NCI-H1930 (cell line): ENCODE results near the gene DDX10.
"Not testable (repeated sequence)": the region's sequence is repeated elsewhere in the genome, so short reads cannot be mapped to it uniquely, and the experiment has no call there.

Experiments
- DNase-seq, 2 experiments: peaks; one replicate each; lab custom pipeline; 2025; lab: John Stamatoyannopoulos, UW

Gene DDX10

GRCh38 chr11:108715239-108715638 lies 50.4 kb downstream of the DDX10 start:
- DNase-seq: no peak

GRCh38 chr11:108718466-108718865 lies 53.6 kb downstream of the DDX10 start:
- DNase-seq: no peak

- DNase-seq: no peak
These were observed 60.3 kb downstream of the DDX10 start for GRCh38 chr11:108724974-108725689.

GRCh38 chr11:108726077-108726800 lies 61.4 kb downstream of the DDX10 start:
- DNase-seq: no peak

GRCh38 chr11:108727665-108728064 lies 62.8 kb downstream of the DDX10 start:
- DNase-seq: no peak

GRCh38 chr11:108729227-108729871 lies 64.5 kb downstream of the DDX10 start:
- DNase-seq: no peak

GRCh38 chr11:108732395-108732794 lies 67.5 kb downstream of the DDX10 start:
- DNase-seq: peak; percentile 83 to 87

- DNase-seq: no peak
These were observed 68.7 kb downstream of the DDX10 start for GRCh38 chr11:108733479-108734116.

- DNase-seq: no peak
These were observed 69.4 kb downstream of the DDX10 start for GRCh38 chr11:108734283-108734682.

GRCh38 chr11:108734956-108735559 lies 70.2 kb downstream of the DDX10 start:
- DNase-seq: no peak

- DNase-seq: not testable (repeated sequence)
These were observed 75.3 kb downstream of the DDX10 start for GRCh38 chr11:108740132-108740531.

GRCh38 chr11:108743851-108744250 lies 79.0 kb downstream of the DDX10 start:
- DNase-seq: no peak

- DNase-seq: no peak
These were observed 84.1 kb downstream of the DDX10 start for GRCh38 chr11:108748968-108749367.

- no peak for DNase-seq
These were observed 86.6 kb downstream of the DDX10 start for GRCh38 chr11:108751444-108751843.

- DNase-seq: no peak
These were observed 87.5 kb downstream of the DDX10 start for GRCh38 chr11:108752297-108752751.

- DNase-seq: no peak
These were observed 90.2 kb downstream of the DDX10 start for GRCh38 chr11:108754901-108755625.

- no peak for DNase-seq
These were observed 92.8 kb downstream of the DDX10 start for GRCh38 chr11:108757630-108758029.

GRCh38 chr11:108758458-108758857 lies 93.6 kb downstream of the DDX10 start:
- DNase-seq: no peak

GRCh38 chr11:108766596-108767173 lies 101.8 kb downstream of the DDX10 start:
- no peak for DNase-seq

GRCh38 chr11:108768370-108768769 lies 103.5 kb downstream of the DDX10 start:
- DNase-seq: no peak

GRCh38 chr11:108768964-108769363 lies 104.1 kb downstream of the DDX10 start:
- DNase-seq: no peak
